ENCODE data around the gene AATK.

Gene AATK

DNA sequence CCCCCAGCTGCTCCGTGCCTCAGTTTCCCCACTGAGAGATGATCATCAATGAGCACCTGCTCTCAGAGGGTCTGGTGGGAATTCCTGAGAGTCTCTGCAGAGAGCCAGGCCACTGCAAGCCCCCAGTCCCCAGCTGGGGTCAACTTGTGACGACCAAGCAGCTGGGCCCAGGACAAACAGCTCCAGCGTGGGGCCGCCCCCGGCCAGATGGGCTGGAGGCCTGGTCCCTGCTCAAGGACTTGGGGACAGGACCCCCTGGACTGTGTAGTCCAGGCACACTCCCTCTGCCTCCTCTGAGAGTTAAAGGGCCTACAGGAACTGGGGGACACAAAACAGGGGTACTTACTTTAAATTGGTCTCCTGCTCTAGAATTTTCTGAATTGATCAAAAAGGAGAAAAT, 16.6 kb upstream of the AATK start:
- DNase-seq (ENCODE audit: low read depth, low spot score), result no peak

DNA sequence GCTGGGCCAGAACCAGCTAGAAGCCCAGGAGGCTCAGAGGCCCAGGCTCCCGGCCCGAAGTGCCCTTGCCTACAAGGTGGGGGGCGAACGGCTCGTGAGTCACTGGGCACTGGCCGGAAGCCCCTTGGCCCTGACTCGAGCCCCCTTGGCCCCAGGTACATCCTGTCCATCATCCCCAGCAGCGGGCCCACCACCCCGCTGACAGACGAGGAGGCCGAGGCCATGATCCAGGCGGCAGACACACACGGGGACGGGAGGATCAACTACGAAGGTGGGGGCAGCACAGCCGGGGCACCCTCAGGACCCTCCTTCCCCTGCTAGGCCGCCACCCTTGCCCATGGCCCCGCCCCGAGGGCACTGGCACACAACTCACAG, 15.8 kb upstream of the AATK start:
- no peak for DNase-seq (ENCODE audit: low read depth, low spot score)

DNA sequence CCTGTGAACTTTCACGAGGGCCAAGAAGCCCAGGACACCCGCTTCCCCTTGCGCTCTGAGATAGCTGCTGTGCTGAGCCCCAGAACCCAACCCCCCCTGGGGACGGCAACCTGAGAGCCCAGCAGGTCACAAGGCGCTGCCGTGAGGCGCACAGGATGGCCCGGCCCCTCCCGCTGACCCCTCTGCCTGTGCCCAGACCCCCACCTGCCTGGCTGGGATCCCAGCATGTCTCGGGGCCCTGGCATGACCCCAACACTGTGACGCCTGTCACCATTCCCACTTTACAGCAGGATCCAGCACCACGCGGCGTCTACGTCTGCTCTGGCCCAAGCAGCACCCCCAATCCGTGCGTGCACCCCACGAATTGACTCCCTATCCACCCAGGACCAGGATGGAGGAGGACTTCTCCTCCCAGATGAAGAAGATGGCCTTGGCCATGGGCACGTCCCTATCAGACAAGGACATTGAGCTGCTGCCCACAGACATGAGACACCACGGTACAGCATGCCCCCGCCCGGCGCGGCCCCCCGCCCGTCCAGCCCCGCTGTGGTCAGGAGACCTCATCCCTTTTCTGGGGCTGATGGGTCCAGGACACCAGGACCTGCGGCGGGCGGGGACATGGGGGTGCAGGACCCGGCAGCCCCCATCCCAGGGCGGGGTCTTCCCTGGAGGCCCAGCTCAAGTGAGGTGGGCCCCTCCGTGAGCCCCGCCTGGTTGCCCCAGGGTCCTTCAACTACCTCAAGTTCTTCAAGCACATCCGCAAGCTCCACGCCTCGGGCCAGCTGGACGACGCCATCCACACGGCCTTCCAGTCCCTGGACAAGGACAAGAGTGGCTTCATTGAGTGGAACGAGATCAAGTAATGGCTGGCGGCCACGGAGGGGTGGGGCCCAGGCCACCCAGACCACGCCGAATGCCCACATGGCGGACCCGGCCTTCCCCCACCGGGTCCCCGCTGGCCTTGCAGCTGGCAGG, 15.1 kb upstream of the AATK start:
- DNase-seq (ENCODE audit: low read depth, low spot score), result no peak

DNA sequence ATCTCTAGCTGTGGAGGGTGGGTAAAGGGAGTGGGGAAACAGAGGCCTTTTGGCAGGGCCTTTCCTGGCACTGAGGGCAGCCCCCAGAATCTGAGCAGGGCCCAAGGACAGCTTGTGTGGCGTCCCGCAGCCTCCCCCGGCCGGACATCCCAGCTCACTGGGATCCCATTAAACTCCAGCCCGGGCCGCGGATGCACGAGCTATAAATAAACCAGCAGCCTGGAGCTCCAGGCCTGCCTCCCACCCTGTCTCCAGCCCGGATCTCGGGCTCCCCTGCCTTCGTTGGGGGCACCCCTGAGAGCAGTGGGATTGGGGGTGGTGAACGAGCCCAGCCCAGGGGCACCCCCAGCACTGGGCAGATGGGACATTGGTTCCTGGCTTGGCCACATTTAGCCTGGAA, 13.8 kb upstream of the AATK start:
- DNase-seq (ENCODE audit: low read depth, low spot score), result no peak

DNA sequence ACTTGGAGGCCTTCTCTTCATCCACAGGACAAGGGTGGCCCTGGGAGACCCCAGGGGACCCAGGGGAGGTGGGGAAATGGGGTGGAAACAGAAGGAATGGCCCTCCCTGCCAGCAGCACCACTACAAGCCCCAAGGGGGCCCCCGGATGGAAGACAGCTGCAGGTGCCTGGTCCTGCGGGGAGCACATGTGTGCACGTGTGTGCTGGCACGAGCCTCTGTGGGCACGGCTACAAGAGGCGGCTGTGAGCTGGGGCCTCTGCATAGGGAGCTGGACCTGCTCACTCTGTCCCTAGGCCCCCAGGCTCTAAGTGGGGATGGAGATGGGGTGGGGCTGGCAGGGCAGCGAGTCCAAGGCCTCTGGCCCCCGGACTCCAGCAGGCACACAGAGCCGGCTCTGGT, 13.2 kb upstream of the AATK start:
- no peak for DNase-seq (ENCODE audit: low read depth, low spot score)

DNA sequence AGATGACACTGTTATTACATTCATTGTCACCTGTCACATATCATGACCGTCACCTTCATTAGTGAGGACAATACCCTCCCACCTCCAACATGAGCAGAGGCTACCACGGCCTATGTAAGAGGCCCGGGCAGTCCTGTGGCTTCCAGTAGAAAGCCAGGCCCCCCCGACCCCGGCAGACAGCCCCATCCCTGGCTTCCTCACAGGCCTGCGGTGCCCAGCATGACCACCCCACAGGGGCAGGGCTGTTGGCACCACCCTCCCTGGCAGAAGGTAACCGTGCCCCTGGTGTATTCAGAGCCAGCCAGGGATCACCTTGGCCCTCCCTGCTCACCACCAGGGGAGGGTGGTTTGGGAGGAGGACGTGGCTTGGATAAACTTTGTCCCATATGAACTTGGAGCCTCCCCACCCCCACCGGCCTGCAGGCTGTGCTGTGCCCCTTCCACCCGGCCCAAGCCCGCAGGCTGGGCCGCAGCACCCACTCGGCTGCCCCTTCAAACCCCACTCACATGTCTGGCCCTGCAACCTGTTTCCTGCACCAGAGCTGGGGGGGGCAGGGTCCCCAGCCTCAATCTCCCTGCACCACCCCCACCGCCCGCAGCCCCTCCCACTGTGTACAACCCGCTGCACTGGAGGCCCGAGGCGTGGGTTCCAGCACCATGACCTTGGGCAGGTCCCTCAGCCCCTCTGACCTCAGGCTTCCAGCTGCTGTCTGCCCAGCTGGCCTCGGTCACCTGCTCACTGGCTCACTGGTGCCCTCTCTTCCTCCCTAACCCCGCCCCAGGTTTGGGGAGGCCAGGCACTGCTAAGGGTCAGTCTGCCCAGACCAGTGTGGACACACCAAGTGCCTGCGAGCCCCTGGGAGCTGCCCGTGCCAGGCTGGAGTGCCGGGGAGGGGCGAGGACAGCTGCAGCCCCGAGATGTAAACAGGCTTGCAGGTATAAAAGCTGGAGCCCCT, 12.4 kb upstream of the AATK start:
- DNase-seq (ENCODE audit: low read depth, low spot score), result no peak

DNA sequence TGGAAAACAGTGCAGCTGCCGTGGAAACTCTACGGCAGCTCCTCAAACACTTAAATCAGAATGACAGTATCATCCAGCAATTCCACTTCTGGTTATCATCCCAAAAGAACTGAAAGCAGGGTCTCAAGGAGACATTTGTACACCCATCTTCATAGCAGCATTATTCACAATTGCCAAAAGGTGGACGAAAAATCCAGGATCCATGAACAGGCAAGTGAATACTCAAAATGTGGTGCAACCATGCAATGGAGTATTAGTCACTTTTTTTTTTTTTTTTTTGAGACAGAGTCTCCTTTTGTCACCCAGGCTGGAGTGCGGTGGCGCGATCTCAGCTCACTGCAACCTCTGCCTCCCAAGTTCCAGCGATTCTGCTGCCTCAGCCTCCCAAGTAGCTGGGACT, 10.6 kb upstream of the AATK start:
- DNase-seq (ENCODE audit: low read depth, low spot score), result no peak

DNA sequence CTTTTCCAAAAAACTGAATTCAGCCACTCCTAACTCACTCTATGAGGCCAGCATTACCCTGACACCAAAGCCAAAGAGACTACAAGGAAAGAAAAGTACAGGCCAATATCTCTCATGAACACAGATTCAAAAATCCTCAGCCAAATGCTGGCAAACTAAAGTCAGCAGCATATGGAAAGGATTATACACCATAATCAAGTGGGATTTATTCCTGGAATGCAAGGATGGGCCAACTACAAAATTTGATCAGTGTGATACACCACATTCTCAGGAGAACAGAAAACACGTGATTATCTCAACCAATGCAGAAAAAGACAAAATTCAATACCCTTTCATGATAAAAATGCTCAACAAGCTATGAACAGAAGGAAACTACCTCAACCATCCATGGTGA, 7.7 kb upstream of the AATK start:
- no peak for DNase-seq (ENCODE audit: low read depth, low spot score)

DNA sequence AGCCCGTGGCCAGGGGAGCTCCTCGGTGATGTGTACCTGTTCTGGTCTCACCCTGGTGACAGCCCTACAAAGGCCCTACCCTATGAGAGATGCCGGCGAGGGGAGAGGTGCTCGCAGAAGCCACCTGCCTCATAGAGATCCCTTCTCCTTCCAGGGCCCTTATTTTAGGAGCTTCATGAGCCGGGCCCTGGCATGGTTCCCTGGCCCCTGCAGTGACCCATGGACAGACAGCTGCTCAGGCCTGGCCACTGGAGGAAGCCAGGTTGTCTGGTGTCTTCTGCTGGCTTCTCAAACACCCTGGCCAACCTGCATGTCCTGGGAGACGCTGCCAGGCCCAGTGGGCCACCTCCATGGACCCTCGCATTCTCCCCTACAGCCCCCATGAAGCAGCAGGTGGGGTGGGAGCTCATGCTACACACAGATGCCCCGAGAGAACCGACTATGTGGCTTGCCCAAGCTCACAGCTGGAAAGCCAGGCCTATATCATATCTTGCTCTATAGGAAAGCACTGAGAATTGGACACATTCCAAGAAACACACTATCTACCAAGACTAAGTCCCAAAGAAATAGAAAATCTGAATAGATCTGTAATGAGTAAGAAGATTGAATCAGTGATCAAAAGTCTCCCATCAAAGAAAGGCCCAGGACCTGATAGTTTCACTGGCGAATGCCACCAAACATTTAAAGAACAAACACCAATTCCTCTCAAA, 7.2 kb upstream of the AATK start:
- DNase-seq (ENCODE audit: low read depth, low spot score), result no peak

DNA sequence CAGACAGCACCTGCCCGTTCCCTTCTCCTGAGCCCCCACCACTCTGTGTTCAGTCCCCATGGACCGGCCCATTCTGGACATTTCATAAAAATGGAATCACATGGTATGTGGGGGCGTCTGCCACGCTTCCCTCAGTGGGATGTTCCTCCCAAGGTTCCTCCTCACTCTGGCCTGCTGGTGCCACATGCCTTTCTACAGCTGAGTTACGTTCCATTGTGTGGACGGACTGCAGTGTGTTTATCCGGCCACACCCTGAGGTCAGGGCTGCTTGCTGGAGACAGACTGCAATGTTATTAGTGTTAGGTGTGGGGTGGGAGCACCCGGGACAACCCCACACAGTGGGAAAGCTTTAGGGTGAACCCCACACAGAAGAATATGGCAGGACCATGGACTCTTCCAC, 5.9 kb upstream of the AATK start:
- no peak for DNase-seq (ENCODE audit: low read depth, low spot score)

DNA sequence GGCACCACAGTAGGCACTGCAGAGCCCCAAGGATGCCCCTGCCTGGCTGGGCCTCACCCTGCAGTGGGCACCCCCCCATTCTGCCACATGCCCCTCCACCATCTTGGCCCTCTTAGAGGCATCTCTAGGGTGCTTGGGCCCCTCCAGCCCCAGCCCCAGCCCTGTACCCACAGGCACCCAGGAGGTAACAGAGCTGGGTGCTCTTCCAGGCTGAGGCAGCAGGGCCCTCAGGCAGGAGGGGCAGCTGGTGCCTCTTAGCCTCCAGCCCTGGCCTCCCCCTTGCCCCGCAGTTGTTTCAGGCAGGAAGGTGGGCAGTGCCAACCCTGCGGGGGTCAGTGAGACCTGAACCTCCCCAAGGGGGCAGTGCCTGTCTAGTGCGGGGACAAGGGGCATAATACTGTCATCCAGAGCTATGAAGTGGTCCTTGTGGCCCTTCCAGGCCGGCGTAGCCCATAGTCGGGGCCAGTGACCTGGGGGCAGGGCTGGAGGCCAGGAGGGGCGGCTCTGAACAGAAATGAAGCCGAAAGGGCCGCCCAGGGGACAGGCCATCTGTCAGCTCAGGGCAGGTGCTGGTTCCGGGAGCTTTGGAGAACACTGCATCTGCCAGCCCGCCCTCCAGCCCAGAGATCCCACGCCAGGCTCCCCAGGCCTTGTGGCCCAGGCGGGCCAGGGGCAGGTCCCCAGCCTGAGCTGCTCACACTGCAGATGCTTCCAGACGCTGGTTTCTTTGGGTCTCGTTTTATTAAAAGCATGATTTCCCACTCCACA, 4.9 kb upstream of the AATK start:
- DNase-seq (ENCODE audit: low read depth, low spot score), result no peak

DNA sequence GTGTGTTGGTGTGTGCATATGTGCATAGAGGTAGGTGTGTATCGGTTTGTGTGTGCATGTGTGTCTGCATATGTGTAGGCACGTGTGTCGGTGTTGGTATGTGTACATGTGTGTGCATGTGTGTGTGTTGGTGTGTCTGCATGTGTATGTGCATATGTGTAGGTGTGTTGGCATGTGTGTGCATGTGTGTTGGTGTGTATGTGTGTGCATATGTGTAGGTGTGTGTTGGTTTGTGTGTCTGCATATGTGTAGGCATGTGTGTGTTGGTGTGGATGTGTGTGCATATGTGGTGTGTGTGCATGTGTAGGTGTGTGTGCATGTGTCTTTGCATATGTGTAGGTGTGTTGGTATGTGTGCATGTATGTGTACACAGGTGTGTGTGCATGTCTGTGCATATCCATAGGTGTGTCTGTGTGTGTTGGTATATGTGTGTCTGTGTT, 3.9 kb upstream of the AATK start:
- no peak for DNase-seq (ENCODE audit: low read depth, low spot score)

DNA sequence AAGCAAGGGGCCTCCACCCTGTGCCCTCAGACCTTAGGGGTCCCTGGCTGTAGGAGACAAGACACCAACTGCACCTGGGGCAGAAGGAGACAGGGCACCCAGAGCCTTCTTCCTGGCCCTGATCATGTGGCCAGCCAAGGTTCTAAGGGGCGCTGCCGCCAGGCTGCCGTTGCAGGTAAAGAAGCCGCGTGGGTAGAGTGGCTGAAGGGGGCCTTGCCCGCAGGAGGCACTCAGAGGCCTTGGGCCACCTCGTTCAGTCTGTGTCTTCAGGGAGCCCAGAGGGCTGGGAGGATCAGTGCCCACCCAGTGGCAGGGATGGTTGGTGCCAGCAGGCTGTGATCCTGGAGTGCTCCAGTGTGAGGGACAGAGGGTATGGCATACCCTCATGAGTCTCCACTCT, 1.6 kb upstream of the AATK start:
- no peak for DNase-seq (ENCODE audit: low read depth, low spot score)

DNA sequence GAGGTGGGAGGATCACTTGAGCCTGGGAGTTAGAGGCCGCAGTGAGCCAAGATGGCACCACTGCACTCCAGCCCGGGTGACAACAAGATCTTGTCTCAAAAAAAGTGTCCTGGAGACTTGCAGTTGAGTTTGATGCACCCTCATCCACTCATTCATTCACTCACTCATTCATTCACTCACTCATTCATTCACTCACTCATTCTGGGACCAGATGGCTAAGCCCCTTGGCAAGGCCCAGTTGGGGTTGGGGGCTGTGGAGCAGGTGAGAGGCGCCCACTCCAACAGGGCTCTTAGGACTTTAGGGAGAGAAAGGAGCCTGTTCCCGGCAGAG, 1.1 kb upstream of the AATK start:
- DNase-seq (ENCODE audit: low read depth, low spot score), result no peak

DNA sequence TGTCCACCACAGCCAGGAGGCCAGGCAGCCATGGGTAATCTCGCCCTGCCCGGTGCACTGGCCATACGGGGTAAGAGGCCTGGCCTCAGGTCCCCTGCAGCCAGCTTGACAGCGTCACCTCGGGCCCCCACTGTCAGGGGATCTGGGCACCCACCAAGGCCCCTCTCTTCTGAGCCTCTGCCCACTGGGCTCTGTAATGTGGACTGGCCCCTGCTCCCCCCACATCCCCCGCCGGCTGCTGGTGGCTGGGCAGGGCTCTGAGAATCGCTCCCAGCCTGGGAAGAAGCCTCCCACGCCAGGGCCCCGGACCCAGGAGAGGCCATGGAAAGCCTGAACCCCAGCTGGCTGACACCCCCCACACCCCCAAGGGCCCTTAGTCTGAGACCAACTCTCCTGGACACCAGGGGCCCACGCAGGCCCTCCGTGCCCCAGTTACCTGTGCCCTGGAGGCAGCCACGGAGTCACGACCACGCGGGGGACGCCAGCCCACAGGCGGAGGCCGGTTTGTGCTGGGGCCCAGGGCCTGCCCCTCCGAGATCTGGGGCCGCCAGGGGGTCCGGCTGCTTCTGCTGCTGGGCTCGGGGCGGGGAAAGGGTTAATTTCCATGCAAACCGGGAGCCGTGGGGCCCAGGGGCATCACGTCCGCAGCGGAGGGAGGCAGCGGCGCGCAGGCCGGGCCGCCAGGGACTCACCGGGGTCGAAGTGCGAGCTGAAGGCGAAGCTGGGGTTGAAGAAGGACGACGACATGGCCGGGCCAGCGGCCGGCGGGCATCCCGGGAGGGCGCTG, 582 bp downstream of the AATK start, which contains the start of gene PVALEF:
PVALEF (plus strand) TSS at position 262 of the 787 bp plus-strand sequence. CDS start 15,720 bp downstream, outside the sequence.
- DNase-seq (ENCODE audit: low read depth, low spot score), result no peak

DNA sequence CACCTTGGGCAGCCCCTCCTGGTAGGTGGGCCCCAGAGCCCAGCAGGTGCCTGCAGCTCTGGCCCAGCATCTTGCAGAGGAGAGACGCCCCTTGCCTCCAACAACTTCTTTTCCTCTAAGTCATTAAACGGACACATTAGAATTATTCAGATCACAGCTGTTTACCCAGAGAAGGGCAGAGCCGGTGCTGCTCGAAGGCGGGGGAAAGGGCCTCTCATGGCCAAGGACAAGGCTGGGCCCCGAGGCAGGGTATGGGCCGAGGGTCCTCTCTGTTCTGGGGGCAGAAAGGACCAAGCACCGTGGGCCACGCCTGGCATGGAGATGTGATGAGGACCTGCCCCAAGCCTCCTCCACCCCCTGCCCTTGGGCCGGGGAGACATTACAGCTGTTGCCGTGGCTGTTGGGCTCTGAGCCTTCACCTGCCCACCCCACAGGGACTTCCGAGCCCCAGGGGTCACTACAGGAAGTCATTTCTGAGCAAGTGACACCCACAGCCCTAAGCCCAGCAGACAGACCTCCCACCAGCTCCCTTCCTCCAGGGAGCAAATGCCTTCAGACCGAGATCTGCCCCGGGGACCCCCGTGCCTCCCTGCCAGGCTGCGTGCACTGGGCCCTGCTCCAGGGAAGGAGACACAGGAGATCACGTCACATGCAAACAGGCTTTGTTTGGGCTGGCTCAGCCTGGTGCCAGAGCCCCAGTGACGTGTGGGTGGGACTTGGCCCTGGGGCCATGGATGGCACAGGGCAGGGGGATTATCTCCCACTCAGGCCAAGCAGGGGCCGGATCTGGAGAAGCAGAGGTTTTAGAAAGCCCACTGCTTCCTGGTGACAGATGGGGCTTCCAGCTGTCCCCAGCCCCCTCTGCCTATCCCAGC, 1.4 kb downstream of the AATK start:
- DNase-seq (ENCODE audit: low read depth, low spot score), result no peak

DNA sequence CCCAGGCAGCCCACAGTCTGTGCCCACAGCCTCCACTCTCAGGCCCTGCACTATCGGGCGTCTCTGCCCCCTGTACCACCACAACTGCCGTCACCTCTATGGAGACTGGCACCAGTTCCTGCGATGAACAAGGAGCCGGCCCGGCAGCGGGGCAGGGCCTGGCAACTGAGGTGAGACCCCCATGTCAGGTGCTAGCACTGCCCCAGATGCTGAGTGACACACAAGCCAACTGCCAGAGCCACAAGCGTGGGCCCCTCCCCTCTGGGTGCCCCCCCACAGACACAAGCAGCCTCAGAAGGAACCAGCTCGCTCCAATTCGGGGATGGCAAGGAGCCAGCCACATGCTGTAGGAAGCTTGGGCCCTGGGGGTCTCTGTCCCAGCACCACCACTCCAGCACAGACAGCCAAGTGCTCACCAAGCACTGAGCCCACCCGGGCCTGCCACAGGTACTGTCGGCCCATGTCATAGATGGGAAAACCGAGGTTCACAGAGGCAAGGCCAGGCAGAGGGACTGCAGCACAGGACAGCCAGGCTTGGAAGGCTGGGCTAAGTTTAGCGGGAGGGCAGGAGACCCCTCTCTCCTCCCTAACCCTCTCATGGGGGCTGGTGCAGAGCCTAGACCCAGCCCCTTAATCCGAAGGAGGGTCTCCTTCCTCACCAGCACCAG, 2.2 kb downstream of the AATK start:
- no peak for DNase-seq (ENCODE audit: low read depth, low spot score)

DNA sequence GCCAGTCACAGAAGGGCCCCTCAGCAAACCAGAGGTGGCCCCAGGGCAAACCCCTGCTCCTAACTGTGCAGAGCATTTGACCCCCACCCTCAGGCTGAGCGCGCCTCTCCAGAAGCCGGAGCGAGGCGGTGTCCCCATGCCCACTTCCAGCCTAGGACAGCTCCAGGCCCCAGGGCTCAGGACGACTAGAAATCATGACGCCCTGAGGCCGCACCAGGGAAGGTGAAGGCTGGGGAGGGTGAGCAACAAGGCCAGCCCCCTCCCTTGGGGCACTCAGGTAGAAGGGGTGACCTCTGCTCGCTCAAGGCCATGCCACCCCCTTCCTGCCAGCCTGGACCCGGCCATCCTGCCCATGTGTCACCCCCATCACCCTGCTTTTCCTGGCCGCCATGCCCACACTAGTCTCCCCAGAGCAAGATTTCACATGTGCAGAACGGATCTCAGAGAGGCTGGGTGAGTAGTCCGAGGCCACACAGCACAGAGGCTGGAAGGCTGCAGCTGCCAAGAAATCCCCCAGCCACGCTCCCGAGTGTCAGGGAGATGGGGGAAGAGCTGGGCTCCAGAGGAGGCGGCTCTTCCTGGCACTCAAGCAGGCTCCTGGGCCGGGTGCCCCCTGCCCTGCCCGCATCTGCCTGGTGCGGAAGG, 2.8 kb downstream of the AATK start:
- DNase-seq (ENCODE audit: low read depth, low spot score), result no peak
